GM12891 (cell line): ENCODE data around the gene CAPN10.
A peak's percentile ranks its signal among the peaks of the same experiment; 100 is the strongest.

Experiments
- DNase-seq: peaks from one replicate; pipeline ENCODE4 v3.0.0; 2011; ENCODE audit warnings: low spot score; ENCODE audit not compliant: insufficient read length
- FAIRE-seq: peaks from 2 replicates; lab custom pipeline; 2011; peaks lifted over from hg19 to GRCh38; lab: Jason Lieb, UNC
- PAX5 ChIP-seq: IDR thresholded peaks from 2 replicates; pipeline ENCODE4 v1.6.1; 2011; ENCODE audit warnings: low read length, moderate library complexity, mild to moderate bottlenecking; ENCODE audit not compliant: insufficient read depth, severe bottlenecking
- POLR2A ChIP-seq: IDR thresholded peaks from 2 replicates; pipeline ENCODE4 v1.6.1; 2011; ENCODE audit warnings: low read depth, low read length, control low read depth
- POLR2AphosphoS5 ChIP-seq: IDR thresholded peaks from 2 replicates; pipeline ENCODE4 v1.6.1; 2011; ENCODE audit warnings: low read depth, low read length, control low read depth
- POU2F2 ChIP-seq: IDR thresholded peaks from 2 replicates; pipeline ENCODE4 v1.6.1; 2011; ENCODE audit warnings: low read depth, mild to moderate bottlenecking, control low read depth, low read length, moderate library complexity
- SPI1 ChIP-seq: IDR thresholded peaks from 2 replicates; pipeline ENCODE4 v1.6.1; 2011; ENCODE audit warnings: low read depth, low read length, control low read depth
- TAF1 ChIP-seq: IDR thresholded peaks from 2 replicates; pipeline ENCODE4 v1.6.1; 2011; ENCODE audit warnings: low read depth, low read length, control low read depth

CAPN10 gene

GRCh38 chr2:240642806-240643092 lies 56.2 kb downstream of the CAPN10 start:
- TF ChIP-seq POU2F2, result no peak
- TF ChIP-seq SPI1, result no peak
- no peak for TF ChIP-seq POLR2A
- TF ChIP-seq POLR2AphosphoS5, result no peak
- FAIRE-seq (no peak), DNase-seq (no peak)

DNA sequence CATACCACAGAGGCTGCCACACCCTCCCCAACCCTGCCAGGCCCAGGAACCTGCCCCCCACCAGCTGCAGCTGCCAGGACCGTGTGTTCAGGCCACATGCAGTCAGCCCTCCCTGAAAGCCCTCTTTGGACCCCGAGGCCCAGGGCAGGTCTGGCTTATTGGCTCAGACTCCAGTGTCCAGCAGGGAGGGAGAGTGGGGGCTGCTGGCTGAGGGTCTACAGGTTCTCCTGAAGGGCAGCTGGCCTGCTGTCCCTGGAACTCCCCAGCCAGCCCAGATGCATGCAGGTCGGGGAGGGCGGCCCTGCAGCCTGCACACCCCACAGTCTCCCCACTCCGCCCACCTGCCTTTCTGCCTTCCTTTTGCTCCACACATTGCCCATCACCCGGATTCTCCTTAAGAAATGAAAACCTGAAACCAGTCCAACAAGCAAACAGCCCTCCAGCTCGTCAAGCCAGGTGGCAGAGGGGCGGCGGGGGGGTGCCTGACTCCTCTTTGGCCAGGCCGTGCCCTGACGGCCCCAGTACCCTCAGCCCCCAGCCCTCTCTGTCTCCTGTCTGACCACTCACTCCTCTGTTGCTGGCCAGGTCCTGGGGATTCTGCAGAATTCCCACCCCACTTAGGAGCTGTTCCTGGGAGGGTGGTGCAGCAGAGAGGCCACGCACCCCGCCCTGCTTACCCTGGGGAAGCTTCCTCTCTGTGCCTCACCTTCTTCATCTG lies 56.7 kb downstream of the CAPN10 start:
- DNase-seq (no peak), FAIRE-seq (no peak)
- TF ChIP-seq TAF1 (no peak), PAX5 (no peak), POU2F2 (no peak), SPI1 (no peak), POLR2AphosphoS5 (no peak), POLR2A (no peak)

GRCh38 chr2:240643811-240644150 lies 57.2 kb downstream of the CAPN10 start:
- FAIRE-seq, result no peak
- no peak for DNase-seq
- TF ChIP-seq POLR2A (no peak), TAF1 (no peak), SPI1 (no peak), PAX5 (no peak), POU2F2 (no peak), POLR2AphosphoS5 (no peak)

- FAIRE-seq, result no peak
- TF ChIP-seq SPI1, result no peak
- no peak for TF ChIP-seq POLR2AphosphoS5
- no peak for TF ChIP-seq POU2F2
- TF ChIP-seq POLR2A, result no peak
- no peak for TF ChIP-seq TAF1
- TF ChIP-seq PAX5, result no peak
- no peak for DNase-seq
Measured at GRCh38 chr2:240644171-240644651, 57.7 kb downstream of the CAPN10 start.

- no peak for FAIRE-seq
- TF ChIP-seq SPI1 (no peak), PAX5 (no peak), TAF1 (no peak), POLR2AphosphoS5 (no peak)
- no peak for DNase-seq
Measured at GRCh38 chr2:240644859-240645301, 58.3 kb downstream of the CAPN10 start.

DNA sequence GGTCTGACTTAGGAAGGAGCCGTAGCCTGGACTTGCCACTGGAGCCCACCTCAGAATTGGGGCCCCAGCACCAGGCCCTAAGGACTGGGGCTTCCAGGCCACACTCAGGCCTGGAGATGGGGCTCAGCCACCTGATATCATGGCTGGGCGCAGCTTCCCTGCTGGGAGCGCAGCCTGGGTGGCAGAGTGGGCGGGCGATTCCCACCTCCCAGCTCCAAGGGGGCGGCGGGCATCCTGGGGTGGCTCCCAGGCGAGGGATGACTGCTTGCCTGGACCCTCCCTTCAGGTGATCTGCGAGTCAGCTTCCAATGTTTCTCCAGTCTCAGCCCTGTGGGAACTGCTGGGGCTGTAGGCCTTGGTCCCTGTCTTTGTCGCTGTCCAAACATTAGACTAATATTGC lies 58.8 kb downstream of the CAPN10 start:
- DNase-seq, result peak; percentile 20
- TF ChIP-seq TAF1, result no peak
- no peak for FAIRE-seq

DNA sequence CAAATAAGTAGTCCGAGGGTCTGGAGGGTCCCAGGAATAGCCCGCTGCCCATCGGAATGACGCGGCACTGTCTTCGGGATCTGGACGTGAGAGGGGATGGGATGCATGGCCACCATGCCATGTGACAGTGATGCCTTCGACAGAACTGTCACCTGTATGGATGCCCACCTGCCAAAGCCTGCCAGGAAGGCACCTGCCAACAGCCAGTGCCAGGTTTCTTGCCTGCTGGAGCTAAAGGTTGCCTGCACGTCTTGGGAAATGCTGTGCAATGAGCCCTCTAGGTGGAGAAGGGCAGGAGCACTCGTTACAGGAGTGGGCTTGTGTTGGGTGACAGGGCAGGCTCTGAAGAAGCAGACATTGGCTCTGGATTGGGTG lies 59.3 kb downstream of the CAPN10 start:
- FAIRE-seq (no peak), DNase-seq (no peak)
- TF ChIP-seq PAX5 (no peak), POLR2A (no peak), POU2F2 (no peak), POLR2AphosphoS5 (no peak), SPI1 (no peak), TAF1 (no peak)

DNA sequence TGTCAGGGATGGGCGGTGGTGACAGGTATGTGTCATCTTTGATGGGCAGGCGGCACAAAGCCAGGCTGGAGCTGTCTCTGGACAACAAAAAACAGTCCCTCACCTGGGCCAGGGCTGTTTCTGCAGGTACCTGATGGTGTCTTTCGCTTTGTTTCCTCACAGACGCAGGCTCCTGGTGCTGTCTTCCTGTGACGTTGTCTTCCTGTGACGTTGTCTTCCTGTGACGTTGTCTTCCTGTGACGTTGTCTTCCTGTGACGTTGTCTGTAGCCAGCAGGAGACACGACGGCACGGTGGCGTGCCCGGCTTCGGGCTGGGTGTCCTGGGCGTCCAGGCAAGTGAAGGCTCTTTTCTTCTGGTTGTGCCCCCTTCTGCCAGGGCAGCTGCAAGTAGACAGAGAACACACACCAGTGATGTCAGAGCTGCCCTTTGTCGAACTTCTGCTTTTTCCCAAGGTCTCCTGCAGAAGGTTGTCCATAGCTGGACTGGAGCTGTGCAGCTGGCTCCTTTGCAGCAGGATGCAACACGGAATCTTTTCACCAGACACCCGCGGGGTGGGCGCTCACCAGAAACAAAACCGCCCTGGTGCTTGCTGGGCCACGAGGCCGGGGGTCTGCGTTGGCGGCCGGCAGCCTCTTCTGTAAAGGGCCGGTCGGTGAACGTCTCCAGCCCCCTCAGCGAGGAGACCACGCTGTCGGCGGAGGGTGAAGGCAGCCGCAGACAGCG lies 59.8 kb downstream of the CAPN10 start:
- DNase-seq, result peak; percentile 15
- no peak for FAIRE-seq
- no peak for TF ChIP-seq PAX5

DNA sequence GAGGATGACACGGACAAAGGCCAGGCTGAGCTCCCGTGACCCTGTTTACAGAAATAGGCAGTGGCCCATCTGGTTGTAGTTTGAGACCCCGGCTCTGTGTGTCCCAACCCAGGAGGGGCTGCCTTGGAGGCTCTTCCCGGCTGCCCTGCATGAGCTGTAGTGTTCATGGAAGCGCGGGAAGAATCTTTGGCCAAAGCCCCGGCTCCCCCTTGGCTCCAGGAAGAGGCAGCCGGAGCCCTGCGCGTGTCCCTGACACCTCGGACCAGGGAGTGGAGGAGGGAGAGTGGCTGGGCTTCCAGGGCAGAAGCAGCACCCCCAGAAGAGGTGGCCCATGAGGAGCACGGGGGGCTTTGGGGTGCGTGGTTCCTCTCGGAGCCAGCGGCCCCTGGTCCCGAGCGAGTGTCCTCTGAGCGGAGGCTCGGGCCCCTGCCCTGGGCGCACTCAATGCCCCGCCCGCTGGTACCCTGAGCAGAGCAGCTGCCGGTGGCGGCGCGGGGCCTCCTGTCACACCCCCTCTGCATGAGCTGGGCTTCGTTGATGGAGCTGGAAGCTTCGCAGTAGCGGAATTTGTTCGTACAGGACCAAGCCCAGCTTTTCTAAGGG lies 60.5 kb downstream of the CAPN10 start:
- DNase-seq (no peak), FAIRE-seq (no peak)
- TF ChIP-seq SPI1, result no peak
- TF ChIP-seq PAX5, result no peak
- no peak for TF ChIP-seq POLR2AphosphoS5
- TF ChIP-seq POLR2A, result no peak
- TF ChIP-seq TAF1, result no peak
- no peak for TF ChIP-seq POU2F2

GRCh38 chr2:240647503-240648154 lies 61.1 kb downstream of the CAPN10 start:
- DNase-seq (no peak), FAIRE-seq (no peak)
- no peak for TF ChIP-seq POLR2A
- no peak for TF ChIP-seq POU2F2
- no peak for TF ChIP-seq SPI1
